SK-N-SH treated with all-trans-retinoic acid at 6 μM for 48 hours (cell line): Measurements from ENCODE around the gene SCGB1D1.
"Not testable (repeated sequence)": the region's sequence is repeated elsewhere in the genome, so short reads cannot be mapped to it uniquely, and the experiment has no call there.

ENCODE experiments used
- ATAC-seq: fragments of 200-7000 bp; cut with Tn5 transposase; 3 replicates; pipeline ENCODE4 v1.9.1; 2020; ENCODE audit warnings: mild to moderate bottlenecking, moderate library complexity
- ARNTL ChIP-seq: fragments of 450-650 bp; formaldehyde crosslinking; IDR thresholded peaks from 2 replicates; pipeline ENCODE4 v1.5.0; 2020; ENCODE audit warnings: low read depth, mild to moderate bottlenecking, moderate library complexity, borderline replicate concordance
- BACH2 ChIP-seq: fragments of 250-450 bp; sonication (Bioruptor Pico); IDR thresholded peaks from 2 replicates; pipeline ENCODE4 v1.9.0; 2021; ENCODE audit warnings: mild to moderate bottlenecking, borderline replicate concordance
- CREB5 ChIP-seq: fragments of 250-450 bp; sonication (Bioruptor Pico); IDR thresholded peaks from 2 replicates; pipeline ENCODE4 v1.5.1; 2020; ENCODE audit warnings: low read depth, mild to moderate bottlenecking, moderate library complexity
- CSDC2 ChIP-seq: fragments of 250-450 bp; sonication (Bioruptor Pico); IDR thresholded peaks from 2 replicates; pipeline ENCODE4 v1.5.0; 2020; ENCODE audit warnings: mild to moderate bottlenecking, moderate library complexity
- CSRNP3 ChIP-seq: fragments of 250-450 bp; sonication (Bioruptor Pico); IDR thresholded peaks from 2 replicates; pipeline ENCODE4 v1.5.1; 2021; ENCODE audit warnings: mild to moderate bottlenecking, moderate library complexity
- ESRRG ChIP-seq: fragments of 250-450 bp; sonication (Bioruptor Pico); IDR thresholded peaks from 2 replicates; pipeline ENCODE4 v1.6.1; 2021; ENCODE audit warnings: mild to moderate bottlenecking
- ISL1 ChIP-seq: fragments of 250-450 bp; sonication (Bioruptor Pico); IDR thresholded peaks from 2 replicates; pipeline ENCODE4 v2.1.2; 2022; ENCODE audit warnings: mild to moderate bottlenecking, moderate library complexity
- OSR1 ChIP-seq: fragments of 250-450 bp; sonication (Bioruptor Pico); IDR thresholded peaks from 2 replicates; pipeline ENCODE4 v1.8.0; 2022; ENCODE audit warnings: moderate library complexity, mild to moderate bottlenecking, inconsistent platforms
- POU6F1 ChIP-seq: fragments of 250-450 bp; sonication (Bioruptor Pico); IDR thresholded peaks from 2 replicates; pipeline ENCODE4 v1.8.0; 2021; ENCODE audit warnings: low read depth, mild to moderate bottlenecking, moderate library complexity, borderline replicate concordance
- PPARA ChIP-seq: fragments of 250-450 bp; sonication (Bioruptor Pico); IDR thresholded peaks from 2 replicates; pipeline ENCODE4 v1.5.0; 2020; ENCODE audit warnings: mild to moderate bottlenecking, borderline replicate concordance
- RARB ChIP-seq: fragments of 250-450 bp; sonication (Bioruptor Pico); IDR thresholded peaks from 2 replicates; pipeline ENCODE4 v1.8.0; 2021; ENCODE audit warnings: mild to moderate bottlenecking, moderate library complexity
- SNAI2 ChIP-seq: fragments of 250-450 bp; sonication (Bioruptor Pico); IDR thresholded peaks from 2 replicates; pipeline ENCODE4 v1.5.0; 2020; ENCODE audit warnings: mild to moderate bottlenecking, moderate library complexity
- TCF4 ChIP-seq: fragments of 250-450 bp; sonication (Bioruptor Pico); IDR thresholded peaks from 2 replicates; pipeline ENCODE4 v1.8.0; 2021; ENCODE audit warnings: mild to moderate bottlenecking, moderate library complexity, borderline replicate concordance
- TOX ChIP-seq: fragments of 250-450 bp; sonication (Bioruptor Pico); IDR thresholded peaks from 2 replicates; pipeline ENCODE4 v1.8.0; 2021; ENCODE audit warnings: mild to moderate bottlenecking, moderate library complexity, borderline replicate concordance
- ZC3H10 ChIP-seq: fragments of 250-450 bp; sonication (Bioruptor Pico); IDR thresholded peaks from 2 replicates; pipeline ENCODE4 v1.5.1; 2021; ENCODE audit warnings: mild to moderate bottlenecking, moderate library complexity
- ZFP30 ChIP-seq: fragments of 450-650 bp; formaldehyde crosslinking; IDR thresholded peaks from 2 replicates; pipeline ENCODE4 v1.5.0; 2022; ENCODE audit warnings: mild to moderate bottlenecking, moderate library complexity
- ZNF565 ChIP-seq: fragments of 450-650 bp; formaldehyde crosslinking; conservative IDR thresholded peaks from 2 replicates; pipeline ENCODE4 v1.5.0; 2020; ENCODE audit warnings: low read depth, mild to moderate bottlenecking, moderate library complexity
- ZNF70 ChIP-seq: fragments of 450-650 bp; formaldehyde crosslinking; IDR thresholded peaks from 2 replicates; pipeline ENCODE4 v1.5.0; 2020; ENCODE audit warnings: mild to moderate bottlenecking, moderate library complexity
- ZNF8 ChIP-seq: fragments of 450-650 bp; formaldehyde crosslinking; IDR thresholded peaks from 2 replicates; pipeline ENCODE4 v1.5.0; 2020; ENCODE audit warnings: mild to moderate bottlenecking, moderate library complexity

SCGB1D1 gene

GRCh38 chr11:62204430-62204829, 14.4 kb downstream of the SCGB1D1 start:
- TF ChIP-seq TCF4 (CRISPR knock-in tag) (no peak), ZC3H10 (CRISPR knock-in tag) (no peak), ARNTL (CRISPR knock-in tag) (no peak)
- no peak for ATAC-seq

GRCh38 chr11:62205441-62205840, 15.4 kb downstream of the SCGB1D1 start:
- ATAC-seq: no peak
- no peak for TF ChIP-seq RARB (CRISPR knock-in tag)

GRCh38 chr11:62206276-62207066, 16.5 kb downstream of the SCGB1D1 start:
- ATAC-seq: not testable (repeated sequence)

GRCh38 chr11:62208785-62209144, 18.7 kb downstream of the SCGB1D1 start:
- TF ChIP-seq POU6F1 (CRISPR knock-in tag) (no peak), OSR1 (no peak), ESRRG (CRISPR knock-in tag) (no peak), ZFP30 (no peak), ZNF565 (CRISPR knock-in tag) (no peak), ISL1 (CRISPR knock-in tag) (no peak), ZNF8 (CRISPR knock-in tag) (no peak), CREB5 (CRISPR knock-in tag) (no peak), TOX (no peak), PPARA (CRISPR knock-in tag) (no peak), RARB (CRISPR knock-in tag) (no peak), CSDC2 (no peak), CSRNP3 (CRISPR knock-in tag) (no peak), SNAI2 (CRISPR knock-in tag) (no peak)

GRCh38 chr11:62217191-62217748, 27.3 kb downstream of the SCGB1D1 start:
- no peak for TF ChIP-seq RARB (CRISPR knock-in tag)
- no peak for TF ChIP-seq TOX
- TF ChIP-seq BACH2 (CRISPR knock-in tag): no peak
- TF ChIP-seq ZFP30: no peak
- no peak for TF ChIP-seq TCF4 (CRISPR knock-in tag)
- no peak for TF ChIP-seq CSRNP3 (CRISPR knock-in tag)
- no peak for TF ChIP-seq CSDC2
- no peak for TF ChIP-seq ARNTL (CRISPR knock-in tag)
- TF ChIP-seq ZNF565 (CRISPR knock-in tag): no peak
- TF ChIP-seq, all 23 proteins: peak for 0
- no peak for ATAC-seq

More at GRCh38 chr11:62208785-62209144, 18.7 kb downstream of the SCGB1D1 start:
- no peak for ATAC-seq

- ATAC-seq: no peak
- TF ChIP-seq ZFP30 (no peak), ARNTL (CRISPR knock-in tag) (no peak), CREB5 (CRISPR knock-in tag) (no peak), CSDC2 (no peak), ZC3H10 (CRISPR knock-in tag) (no peak), BACH2 (CRISPR knock-in tag) (no peak), ISL1 (CRISPR knock-in tag) (no peak), RARB (CRISPR knock-in tag) (no peak), POU6F1 (CRISPR knock-in tag) (no peak), ZNF8 (CRISPR knock-in tag) (no peak), TCF4 (CRISPR knock-in tag) (no peak), ZNF565 (CRISPR knock-in tag) (no peak), ZNF70 (CRISPR knock-in tag) (no peak)
Measured at GRCh38 chr11:62221498-62221897, 31.5 kb downstream of the SCGB1D1 start.
